GM19193 (cell line): ENCODE results near the gene EDA.

Experiments
- POLR2A ChIP-seq: IDR thresholded peaks from 4 replicates; pipeline ENCODE4 v1.6.1; 2011; ENCODE audit not compliant: insufficient read depth, insufficient read length; ENCODE audit errors: extremely low read depth

Gene EDA

GRCh38 chrX:70044541-70045245 lies 428.8 kb downstream of the EDA start:
- no peak for TF ChIP-seq POLR2A

- no peak for TF ChIP-seq POLR2A
Measured at GRCh38 chrX:70046978-70047377, 431.1 kb downstream of the EDA start.

GRCh38 chrX:70049406-70049805 lies 433.5 kb downstream of the EDA start:
- no peak for TF ChIP-seq POLR2A

GRCh38 chrX:70049925-70050324 lies 434.0 kb downstream of the EDA start, which contains the start of gene AWAT2:
TSS of gene AWAT2 (minus strand) at chrX:70049938. CDS start at chrX:70049932, 6 bp downstream.
- no peak for TF ChIP-seq POLR2A

- TF ChIP-seq POLR2A = no peak
Measured at GRCh38 chrX:70052895-70053615, 437.1 kb downstream of the EDA start.

GRCh38 chrX:70054391-70054790 lies 438.5 kb downstream of the EDA start:
- TF ChIP-seq POLR2A = no peak

GRCh38 chrX:70062076-70062475 lies 446.2 kb downstream of the EDA start, which contains the start of gene OTUD6A:
TSS of gene OTUD6A (plus strand) at chrX:70062457. CDS start at chrX:70062525, 68 bp downstream.
- TF ChIP-seq POLR2A = no peak

- TF ChIP-seq POLR2A = no peak
Measured at GRCh38 chrX:70062961-70063550, 447.1 kb downstream of the EDA start.

GRCh38 chrX:70066646-70067045 lies 450.7 kb downstream of the EDA start:
- TF ChIP-seq POLR2A = no peak

- TF ChIP-seq POLR2A = no peak
Measured at GRCh38 chrX:70079297-70079696, 463.4 kb downstream of the EDA start.

- TF ChIP-seq POLR2A = no peak
Measured at GRCh38 chrX:70079870-70080269, 464.0 kb downstream of the EDA start.

GRCh38 chrX:70082723-70083122 lies 466.8 kb downstream of the EDA start:
- no peak for TF ChIP-seq POLR2A

- no peak for TF ChIP-seq POLR2A
Measured at GRCh38 chrX:70084592-70085240, 468.8 kb downstream of the EDA start.

- TF ChIP-seq POLR2A = no peak
Measured at GRCh38 chrX:70087857-70088630, 472.1 kb downstream of the EDA start.
